T-cell (primary cell): Measurements from ENCODE around the gene PPP2R5C. TPM values are rescaled to one million over a fixed set of nuclear protein-coding genes. Genes with fewer than 3 reads are reported as not detected.

Experiments
- ATAC-seq, 4 experiments: fragments of 200-7000 bp in 3 of 4; fragments of 150-1000 bp in 1 of 4; cut with Tn5 transposase; replicated peaks in 1 of 4; 1 replicate in 3 of 4; 2 replicates in 1 of 4; pipeline ENCODE4 v1.10.0; 2021; ENCODE audit warnings: moderate library complexity in 3 of 4, mild to moderate bottlenecking in 2 of 4, moderate number of reproducible peaks in 1 of 4
- CTCF ChIA-PET, 2 donors: fragments of 300-600 bp; sonication (Branson Sonifier 250); formaldehyde crosslinking; loops; one replicate each; lab custom pipeline; 2022; ENCODE audit warnings: antibody characterized with exemption in 2 of 2; lab: Charles Lee
- POLR2A ChIA-PET, 2 donors: fragments of 300-600 bp; sonication (Branson Sonifier 250); formaldehyde crosslinking; loops; one replicate each; lab custom pipeline; 2022; ENCODE audit warnings: antibody characterized with exemption in 2 of 2; lab: Charles Lee
- DNase-seq, 35 experiments: peaks; one replicate each; pipeline versions ENCODE4 v3.0.0 to v3.0.0-alpha.2; 2013 to 2023
- H3K27ac ChIP-seq: one replicate; pipeline ENCODE4 v1.5.1; 2013; ENCODE audit warnings: low read length
- H3K27me3 ChIP-seq, 2 experiments: replicated peaks in 1 of 2; 1 replicate in 1 of 2; 2 replicates in 1 of 2; pipeline versions ENCODE4 v1.6.1 to v1.7.0; 2013; ENCODE audit warnings: low read length in 1 of 2, mixed read lengths in 1 of 2; ENCODE audit not compliant: control insufficient read depth in 2 of 2, insufficient read depth in 2 of 2; ENCODE audit errors: extremely low read depth in 1 of 2
- H3K36me3 ChIP-seq, 2 donors: 1 replicate in 1 of 2; 2 replicates in 1 of 2; pipeline versions ENCODE4 v1.6.1 to v1.7.0; 2013; ENCODE audit warnings: low read length in 1 of 2; ENCODE audit not compliant: control insufficient read depth in 2 of 2, insufficient read depth in 1 of 2; ENCODE audit errors: extremely low read depth in 1 of 2
- H3K4me1 ChIP-seq, 2 experiments: 1 replicate in 1 of 2; 2 replicates in 1 of 2; pipeline versions ENCODE4 v1.6.1 to v1.7.0; 2013; ENCODE audit warnings: low read length in 2 of 2, mixed read lengths in 1 of 2; ENCODE audit not compliant: insufficient read depth in 2 of 2, control insufficient read depth in 1 of 2; ENCODE audit errors: extremely low read depth in 1 of 2
- H3K4me3 ChIP-seq, 2 donors: 1 replicate in 1 of 2; 2 replicates in 1 of 2; pipeline versions ENCODE4 v1.5.1 to v1.7.0; 2013; ENCODE audit warnings: mild to moderate bottlenecking in 2 of 2, low read length in 1 of 2, moderate library complexity in 1 of 2; ENCODE audit not compliant: control insufficient read depth in 1 of 2; ENCODE audit errors: extremely low read depth in 1 of 2
- H3K9me3 ChIP-seq: 2 replicates; pipeline ENCODE4 v1.7.0; 2013
- H3K27ac Mint-ChIP-seq, 2 donors: one replicate each; pipeline ENCODE4 v1.8.0; 2020 to 2021; ENCODE audit warnings: mild to moderate bottlenecking in 2 of 2, mixed read lengths in 2 of 2
- H3K27me3 Mint-ChIP-seq, 2 donors: one replicate each; pipeline ENCODE4 v1.8.0; 2021 to 2022; ENCODE audit warnings: mixed read lengths in 2 of 2
- H3K36me3 Mint-ChIP-seq: one replicate; pipeline ENCODE4 v1.8.0; 2021; ENCODE audit warnings: mixed read lengths
- H3K4me1 Mint-ChIP-seq, 3 donors: one replicate each; pipeline ENCODE4 v1.8.0; 2020 to 2022; ENCODE audit warnings: mixed read lengths in 3 of 3, mild to moderate bottlenecking in 1 of 3
- H3K4me3 Mint-ChIP-seq, 3 donors: one replicate each; pipeline ENCODE4 v1.8.0; 2020 to 2022; ENCODE audit warnings: mild to moderate bottlenecking in 3 of 3, mixed read lengths in 3 of 3, moderate library complexity in 3 of 3
- H3K9me3 Mint-ChIP-seq, 3 donors: one replicate each; pipeline ENCODE4 v1.8.0; 2020 to 2022; ENCODE audit warnings: mixed read lengths in 3 of 3
- WGBS: methylation state at CpG from one replicate; pipeline ENCODE4 v1.1.5; 2013; ENCODE audit warnings: missing lambda C conversion rate; ENCODE audit not compliant: insufficient coverage; 5-methylcytosine and 5-hydroxymethylcytosine counted together
- total RNA-seq, 35 experiments: library from RNA in 6 of 35; stranded (reverse) in 6 of 35; fragments of 120-200 nt in 1 of 35; gene quantifications; one replicate each; pipeline versions ENCODE4 v1.2.1 to v1.2.4 and lab custom pipeline; 2013 to 2026

The PPP2R5C gene
- total RNA-seq, 5 donors from 2014 or later (not counting 1 experiment from before 2014, with no cell fraction given) = 435 to 627 (median 489) TPM

DNA sequence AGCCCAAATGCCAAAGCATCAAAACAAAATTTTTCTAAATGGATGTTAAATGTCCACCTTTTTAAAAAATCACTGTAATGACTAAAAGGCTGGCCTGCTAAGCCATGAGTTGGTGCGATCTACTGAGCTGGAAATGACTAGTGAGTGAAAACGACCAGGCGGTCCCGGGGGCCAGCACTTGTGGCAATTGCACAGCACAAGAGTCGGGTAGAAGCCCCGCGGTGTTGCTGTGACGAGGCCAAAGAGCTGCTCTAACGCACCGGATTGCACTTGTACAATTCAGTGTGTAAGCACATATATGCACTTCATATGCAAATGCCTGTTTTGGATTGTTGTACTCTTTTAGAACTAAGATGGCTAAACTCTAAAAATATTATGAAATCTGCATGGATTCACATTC lies 138.7 kb downstream of the PPP2R5C start:
- Mint-ChIP-seq H3K4me3 (no peak overlapping the region), H3K4me1 (no peaks in the 10 kb centered on the region), H3K9me3 (no peaks in the 10 kb centered on the region), H3K36me3 (peaks cover 68% of the 10 kb centered on the region), H3K27ac (no peak overlapping the region), H3K27me3 (no peaks in the 10 kb centered on the region)
- Histone ChIP-seq H3K27ac (no peak overlapping the region), H3K4me1 (no peaks in the 10 kb centered on the region), H3K4me3 (no peak overlapping the region), H3K36me3 (peaks cover 27 to 93% of the 10 kb centered on the region in 2 donors), H3K9me3 (no peaks in the 10 kb centered on the region), H3K27me3 (no peaks in the 10 kb centered on the region)
- ChIA-PET CTCF (interaction anchor here in 1 of 2 donors (1.2 kb wide), 1 partner anchor 193 kb away, joined by 3 read pairs; no protein-coding TSS in a partner anchor), POLR2A (interaction anchor here in 1 of 2 donors (0.5 kb wide), 1 partner anchor 140 kb away, joined by 3 read pairs; no protein-coding TSS in a partner anchor)
- 97% methylated on average over 7 of the region's 10 CpGs for WGBS
- ATAC-seq (no peak), DNase-seq (no peak)

DNA sequence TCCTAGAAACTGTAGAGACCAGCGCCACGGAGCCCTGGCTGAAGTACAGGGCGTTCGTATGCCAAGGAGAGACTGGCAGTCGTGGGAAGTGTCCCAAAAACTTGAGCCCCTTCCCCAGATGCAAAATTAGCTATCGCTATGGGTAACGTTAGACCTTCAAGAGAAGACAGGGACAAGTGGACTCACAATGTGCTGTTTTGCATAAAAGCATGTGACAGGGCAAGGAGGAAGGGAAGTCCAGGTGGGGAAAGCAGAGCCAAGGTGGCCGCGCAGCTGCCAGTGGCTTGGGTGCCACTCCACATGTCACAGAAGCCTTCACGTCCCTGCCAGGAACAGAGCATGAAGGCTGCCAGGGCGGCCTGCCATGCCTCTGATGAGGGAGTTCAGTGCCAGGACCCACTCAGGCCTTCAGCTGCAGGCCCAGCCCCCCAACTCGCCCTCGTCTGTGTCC lies 141.6 kb downstream of the PPP2R5C start:
- DNase-seq = no peak
- ATAC-seq = no peak
- Histone ChIP-seq H3K9me3 (no peaks in the 10 kb centered on the region), H3K36me3 (peaks cover 31 to 100% of the 10 kb centered on the region in 2 donors), H3K4me3 (no peak overlapping the region), H3K27ac (no peak overlapping the region), H3K4me1 (no peaks in the 10 kb centered on the region), H3K27me3 (no peaks in the 10 kb centered on the region)
- peaks cover 0 to 2% (median 0%) of the 10 kb centered on the region in 3 donors for H3K4me1 Mint-ChIP-seq
- H3K9me3 Mint-ChIP-seq = no peaks in the 10 kb centered on the region
- ChIA-PET POLR2A (no interaction called here), CTCF (no interaction called here)
- no peak overlapping the region for H3K27ac Mint-ChIP-seq
- H3K36me3 Mint-ChIP-seq = peaks cover 66% of the 10 kb centered on the region
- no peak overlapping the region for H3K4me3 Mint-ChIP-seq
- WGBS = 99% methylated on average over 13 of the region's 13 CpGs
- no peaks in the 10 kb centered on the region for H3K27me3 Mint-ChIP-seq

DNA sequence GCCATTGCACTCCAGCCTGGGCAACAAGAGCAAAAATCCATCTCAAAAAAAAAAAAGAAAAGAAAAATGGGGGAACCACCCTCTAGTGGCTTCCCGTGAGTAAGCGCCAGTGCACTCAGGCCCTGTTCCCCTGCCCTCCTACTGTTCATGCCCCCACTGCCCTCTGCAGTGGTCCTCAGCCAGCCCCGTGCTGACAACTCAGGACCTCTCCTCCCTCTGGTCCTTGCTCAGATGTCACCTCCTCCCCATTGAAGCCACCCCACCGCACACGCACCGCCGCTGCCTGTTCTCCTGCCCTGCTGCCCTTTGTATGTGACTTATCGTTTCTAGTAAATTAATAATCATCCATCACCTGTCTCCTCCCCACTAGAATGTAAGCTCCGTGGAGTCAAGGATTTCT lies 144.1 kb downstream of the PPP2R5C start:
- CTCF ChIA-PET = no interaction called here

DNA sequence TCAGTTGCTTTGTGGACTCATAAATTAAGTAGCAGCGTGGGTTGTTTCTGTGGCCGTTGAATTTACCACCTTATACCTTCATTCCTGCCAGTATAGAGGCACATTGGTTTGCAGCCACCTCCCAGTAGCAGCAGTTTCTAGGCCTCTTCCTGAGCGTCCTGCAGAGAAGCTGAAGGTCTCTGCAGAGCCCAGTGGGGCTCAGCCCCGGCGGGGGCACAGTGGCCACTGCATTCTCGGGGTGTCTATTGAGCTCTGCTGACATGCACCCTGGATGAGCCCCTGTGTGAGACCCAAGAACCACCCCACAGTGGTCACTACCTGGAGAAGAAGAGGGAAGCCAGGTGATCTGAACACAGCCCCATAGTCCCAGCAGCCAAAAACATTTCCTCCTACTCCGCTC lies 145.1 kb downstream of the PPP2R5C start:
- peaks cover 0 to 2% (median 0%) of the 10 kb centered on the region in 3 donors for H3K4me1 Mint-ChIP-seq
- Histone ChIP-seq H3K4me3 (no peak overlapping the region), H3K36me3 (peaks cover 31 to 93% of the 10 kb centered on the region in 2 donors)

More for the DNA sequence above, 144.1 kb downstream of the PPP2R5C start:
- Histone ChIP-seq H3K9me3 (no peaks in the 10 kb centered on the region), H3K27me3 (no peaks in the 10 kb centered on the region), H3K4me3 (no peak overlapping the region), H3K27ac (no peak overlapping the region), H3K4me1 (no peaks in the 10 kb centered on the region), H3K36me3 (peaks cover 31 to 97% of the 10 kb centered on the region in 2 donors)
- no peaks in the 10 kb centered on the region for H3K9me3 Mint-ChIP-seq
- WGBS = 100% methylated on average over 5 of the region's 9 CpGs
- peak overlapping the region in 1 of 2 donors; percentile 13 for H3K27ac Mint-ChIP-seq
- DNase-seq (no peak), ATAC-seq (no peak)
- no peaks in the 10 kb centered on the region for H3K27me3 Mint-ChIP-seq
- peaks cover 0 to 2% (median 0%) of the 10 kb centered on the region in 3 donors for H3K4me1 Mint-ChIP-seq
- H3K4me3 Mint-ChIP-seq = no peak overlapping the region
- POLR2A ChIA-PET = no interaction called here
- H3K36me3 Mint-ChIP-seq = peaks cover 63% of the 10 kb centered on the region

DNA sequence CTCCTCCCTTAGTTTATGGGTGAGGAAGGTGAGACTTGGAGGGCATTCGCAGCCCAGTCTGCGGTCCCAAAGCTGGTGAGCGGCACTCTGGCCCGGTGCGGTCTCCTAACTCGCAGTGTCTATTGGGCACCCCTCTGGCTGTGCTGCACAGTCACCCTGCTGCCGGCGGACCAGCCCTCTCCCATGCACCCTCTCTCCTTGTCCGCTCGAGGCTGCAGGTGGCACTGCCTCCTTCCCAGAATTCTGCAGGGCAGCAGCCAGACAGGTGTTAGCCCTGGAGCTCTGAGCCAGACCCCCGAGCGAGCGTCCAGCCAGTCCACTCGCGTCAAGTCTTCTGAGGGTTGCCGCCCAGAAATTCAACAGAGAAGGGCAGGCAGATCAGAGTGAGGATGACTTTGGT lies 146.1 kb downstream of the PPP2R5C start:
- Mint-ChIP-seq H3K4me3 (no peak overlapping the region), H3K9me3 (no peaks in the 10 kb centered on the region), H3K4me1 (peaks cover 0 to 2% (median 0%) of the 10 kb centered on the region in 3 donors), H3K36me3 (peaks cover 55% of the 10 kb centered on the region), H3K27ac (no peak overlapping the region), H3K27me3 (no peaks in the 10 kb centered on the region)
- H3K9me3 ChIP-seq = no peaks in the 10 kb centered on the region
- H3K27me3 ChIP-seq = no peaks in the 10 kb centered on the region
- no peak overlapping the region for H3K27ac ChIP-seq
- POLR2A ChIA-PET = no interaction called here
- DNase-seq (no peak), ATAC-seq (no peak)
- CTCF ChIA-PET = no interaction called here
- H3K4me1 ChIP-seq = no peaks in the 10 kb centered on the region
- H3K36me3 ChIP-seq = peaks cover 29 to 93% of the 10 kb centered on the region in 2 donors
- H3K4me3 ChIP-seq = no peak overlapping the region
- WGBS = 97% methylated on average over 13 of the region's 16 CpGs

More for the DNA sequence above, 145.1 kb downstream of the PPP2R5C start:
- 77% methylated on average over 1 of the region's 7 CpGs for WGBS
- no peak for DNase-seq
- Mint-ChIP-seq H3K4me3 (no peak overlapping the region), H3K9me3 (no peaks in the 10 kb centered on the region), H3K27ac (no peak overlapping the region), H3K36me3 (peaks cover 56% of the 10 kb centered on the region), H3K27me3 (no peaks in the 10 kb centered on the region)
- ATAC-seq = no peak
- no peaks in the 10 kb centered on the region for H3K9me3 ChIP-seq
- CTCF ChIA-PET = no interaction called here
- H3K4me1 ChIP-seq = no peaks in the 10 kb centered on the region
- POLR2A ChIA-PET = no interaction called here
- no peaks in the 10 kb centered on the region for H3K27me3 ChIP-seq
- no peak overlapping the region for H3K27ac ChIP-seq

DNA sequence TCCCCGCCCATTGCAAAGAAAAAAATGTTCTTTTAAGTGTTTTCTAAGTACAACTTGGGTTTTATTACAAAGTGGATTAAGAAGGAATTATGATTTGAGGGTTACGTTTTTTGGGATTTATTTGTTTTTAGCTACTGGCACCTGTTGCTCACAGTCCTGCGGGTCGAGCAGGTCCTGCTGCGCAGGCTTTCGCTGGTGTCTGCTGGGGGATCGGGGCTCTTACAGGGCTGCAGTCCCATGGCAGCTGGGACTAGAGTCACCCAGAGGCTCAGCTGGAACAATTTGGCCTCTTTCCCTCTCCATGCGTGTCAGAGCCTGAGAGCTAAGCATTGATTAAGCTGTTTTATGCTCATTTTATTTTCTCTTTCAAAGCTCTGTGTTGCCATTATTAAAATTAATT lies 147.3 kb downstream of the PPP2R5C start:
- H3K36me3 ChIP-seq = peaks cover 32 to 93% of the 10 kb centered on the region in 2 donors
- Mint-ChIP-seq H3K36me3 (peaks cover 49% of the 10 kb centered on the region), H3K27ac (peak overlapping the region in 1 of 2 donors; percentile 43), H3K4me1 (peaks cover 0 to 2% (median 0%) of the 10 kb centered on the region in 3 donors), H3K4me3 (no peak overlapping the region), H3K27me3 (no peaks in the 10 kb centered on the region), H3K9me3 (no peaks in the 10 kb centered on the region)
- WGBS = 96% methylated on average over 6 of the region's 8 CpGs
- ChIA-PET POLR2A (interaction anchor here in 1 of 2 donors (0.6 to 0.7 kb wide), 2 partner anchors 84 to 396 kb away, joined by 3 read pairs; partner anchors contain the start of gene MOK), CTCF (interaction anchor here in 1 of 2 donors (0.6 kb wide), 1 partner anchor 60 kb away, joined by 3 read pairs; no protein-coding TSS in a partner anchor)
- no peak overlapping the region for H3K27ac ChIP-seq
- no peaks in the 10 kb centered on the region for H3K9me3 ChIP-seq
- H3K4me3 ChIP-seq = no peak overlapping the region
- no peak for ATAC-seq
- H3K4me1 ChIP-seq = no peaks in the 10 kb centered on the region
- H3K27me3 ChIP-seq = no peaks in the 10 kb centered on the region
- DNase-seq = no peak
